ENCODE results near the gene KRTAP5-8. TPM values are rescaled to one million over a fixed set of nuclear protein-coding genes. Genes with fewer than 3 reads are reported as not detected.
"Not testable (repeated sequence)": the region's sequence is repeated elsewhere in the genome, so short reads cannot be mapped to it uniquely, and the experiment has no call there.

KRTAP5-8 gene
- polyA plus RNA-seq, 3 donors, result 0.37 to 0.75 (median 0.58) TPM

GRCh38 chr11:71542879-71543777, 5.3 kb downstream of the KRTAP5-8 start:
- DNase-seq (ENCODE audit: low read depth in 3 of 3, low spot score in 2 of 3), result no peak

DNA sequence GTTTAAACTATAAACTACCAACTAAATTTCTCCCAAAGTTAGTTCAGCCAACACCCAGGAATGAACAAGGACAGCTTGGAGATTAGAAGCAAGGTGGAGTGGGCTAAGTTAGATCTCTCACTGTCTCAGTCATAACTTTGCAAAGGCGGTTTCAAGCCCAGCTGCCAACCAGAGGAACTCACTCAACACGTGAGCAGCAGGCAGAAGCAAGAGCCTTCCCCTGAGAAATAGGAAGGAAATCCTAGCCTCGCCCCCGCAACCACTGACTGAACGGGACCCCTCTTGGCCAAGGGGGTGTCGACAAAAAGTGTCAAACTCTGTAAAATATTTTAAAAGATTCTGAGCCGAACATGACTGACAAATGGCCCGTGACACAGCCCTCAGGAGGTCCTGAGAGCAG, 6.0 kb downstream of the KRTAP5-8 start:
- no peak for DNase-seq (ENCODE audit: low read depth in 3 of 3, low spot score in 2 of 3)

- no peak for DNase-seq (ENCODE audit: low read depth in 3 of 3, low spot score in 2 of 3)
Measured at GRCh38 chr11:71544525-71545214, 6.8 kb downstream of the KRTAP5-8 start.

- no peak for DNase-seq (ENCODE audit: low read depth in 3 of 3, low spot score in 2 of 3)
Measured at GRCh38 chr11:71545405-71545966, 7.7 kb downstream of the KRTAP5-8 start.

DNA sequence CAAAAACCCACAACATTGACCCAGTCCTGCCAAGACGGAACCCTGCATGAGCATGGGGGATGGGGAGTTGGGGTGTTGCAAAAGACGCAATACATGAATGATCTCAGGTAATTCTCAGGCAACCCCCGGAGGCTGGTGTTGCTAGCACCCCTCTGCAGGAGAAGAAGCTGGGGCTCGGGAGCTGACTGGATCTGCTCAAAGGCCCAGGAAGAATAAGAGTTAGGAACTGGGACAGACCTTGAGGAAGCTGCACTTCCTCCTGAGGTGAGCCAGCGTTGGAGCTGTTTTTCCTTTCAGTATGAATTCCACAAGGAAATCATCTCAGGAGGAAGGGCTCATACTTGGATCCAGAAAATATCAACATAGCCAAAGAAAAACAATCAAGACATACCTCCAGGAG, 10.3 kb downstream of the KRTAP5-8 start, which contains the start of gene KRTAP5-9:
Gene KRTAP5-9, plus strand, starts transcription at position 301 of the 400 bp plus-strand sequence. CDS start 238 bp downstream, outside the sequence.
- DNase-seq (ENCODE audit: low read depth in 3 of 3, low spot score in 2 of 3), result no peak

DNA sequence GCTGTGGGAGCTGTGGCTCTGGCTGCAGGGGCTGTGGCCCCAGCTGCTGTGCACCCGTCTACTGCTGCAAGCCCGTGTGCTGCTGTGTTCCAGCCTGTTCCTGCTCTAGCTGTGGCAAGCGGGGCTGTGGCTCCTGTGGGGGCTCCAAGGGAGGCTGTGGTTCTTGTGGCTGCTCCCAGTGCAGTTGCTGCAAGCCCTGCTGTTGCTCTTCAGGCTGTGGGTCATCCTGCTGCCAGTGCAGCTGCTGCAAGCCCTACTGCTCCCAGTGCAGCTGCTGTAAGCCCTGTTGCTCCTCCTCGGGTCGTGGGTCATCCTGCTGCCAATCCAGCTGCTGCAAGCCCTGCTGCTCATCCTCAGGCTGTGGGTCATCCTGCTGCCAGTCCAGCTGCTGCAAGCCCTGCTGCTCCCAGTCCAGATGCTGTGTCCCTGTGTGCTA, 10.9 kb downstream of the KRTAP5-8 start:
- DNase-seq (ENCODE audit: low read depth in 3 of 3, low spot score in 2 of 3), result no peak

GRCh38 chr11:71551711-71552110, 13.9 kb downstream of the KRTAP5-8 start:
- DNase-seq (ENCODE audit: low read depth in 3 of 3, low spot score in 2 of 3), result no peak

- no peak for DNase-seq (ENCODE audit: low read depth in 3 of 3, low spot score in 2 of 3)
Measured at GRCh38 chr11:71554996-71555395, 17.2 kb downstream of the KRTAP5-8 start.

DNA sequence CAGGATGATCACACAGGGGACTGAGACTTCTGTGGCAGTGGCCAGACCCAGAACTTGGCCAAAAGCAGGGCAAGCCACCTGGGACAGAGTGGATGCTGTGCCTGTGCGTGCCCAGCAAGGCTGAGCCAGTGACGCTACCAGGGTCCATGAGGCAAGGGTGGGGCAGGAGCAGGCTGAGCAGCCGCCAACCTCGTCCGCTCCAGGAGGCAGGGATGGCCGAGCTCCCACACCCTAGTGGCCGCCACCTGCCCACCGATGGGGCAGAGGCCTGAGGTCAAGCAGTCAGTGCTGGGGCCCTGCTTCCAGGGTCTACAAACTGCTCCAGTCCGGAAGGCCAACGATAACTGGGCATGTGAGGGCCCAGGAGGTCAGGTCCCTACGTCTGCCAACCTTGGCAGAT, 17.7 kb downstream of the KRTAP5-8 start:
- DNase-seq (ENCODE audit: low read depth in 3 of 3, low spot score in 2 of 3), result no peak

DNA sequence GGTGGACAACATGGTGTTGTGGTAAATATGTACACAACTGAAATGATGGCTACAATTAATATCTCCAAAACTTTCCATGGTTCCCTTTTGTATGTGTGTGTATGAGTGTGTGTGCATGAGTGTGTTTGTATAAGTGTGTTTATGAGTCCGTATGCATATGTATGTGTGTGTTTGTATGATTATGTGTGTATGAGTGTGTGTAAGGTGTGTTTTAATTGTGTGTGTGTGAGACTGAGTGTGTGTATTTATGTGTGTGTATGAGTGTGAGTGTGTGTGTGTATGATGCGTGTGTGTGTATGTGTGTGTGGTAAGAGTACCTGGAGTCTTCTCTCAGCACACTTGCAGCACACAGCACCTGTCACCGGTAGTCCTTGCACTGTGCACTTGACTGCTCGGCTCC, 18.2 kb downstream of the KRTAP5-8 start:
- DNase-seq (ENCODE audit: low read depth in 3 of 3, low spot score in 2 of 3), result no peak

GRCh38 chr11:71557257-71557656, 19.4 kb downstream of the KRTAP5-8 start:
- no peak for DNase-seq (ENCODE audit: low read depth in 3 of 3, low spot score in 2 of 3)

DNA sequence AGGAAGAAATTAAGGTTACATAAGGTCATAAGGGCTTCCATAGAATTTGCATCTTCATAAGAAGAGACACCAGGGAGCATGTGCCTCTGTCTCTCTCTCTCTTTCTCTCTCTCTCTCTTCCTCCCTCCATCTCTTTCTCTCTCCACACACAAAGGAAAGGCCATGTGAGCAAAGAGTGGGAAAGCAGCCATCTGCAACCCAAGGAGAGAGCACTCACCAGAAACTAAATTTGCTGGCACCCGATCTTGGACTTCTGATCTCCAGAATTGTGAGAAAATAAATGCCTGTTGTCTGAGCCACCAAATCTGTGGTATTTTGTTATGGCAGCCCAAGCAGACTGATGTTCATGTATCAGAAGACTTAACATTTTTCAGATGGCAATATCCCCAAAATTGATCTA, 21.2 kb downstream of the KRTAP5-8 start:
- DNase-seq (ENCODE audit: low read depth in 3 of 3, low spot score in 2 of 3), result no peak

DNA sequence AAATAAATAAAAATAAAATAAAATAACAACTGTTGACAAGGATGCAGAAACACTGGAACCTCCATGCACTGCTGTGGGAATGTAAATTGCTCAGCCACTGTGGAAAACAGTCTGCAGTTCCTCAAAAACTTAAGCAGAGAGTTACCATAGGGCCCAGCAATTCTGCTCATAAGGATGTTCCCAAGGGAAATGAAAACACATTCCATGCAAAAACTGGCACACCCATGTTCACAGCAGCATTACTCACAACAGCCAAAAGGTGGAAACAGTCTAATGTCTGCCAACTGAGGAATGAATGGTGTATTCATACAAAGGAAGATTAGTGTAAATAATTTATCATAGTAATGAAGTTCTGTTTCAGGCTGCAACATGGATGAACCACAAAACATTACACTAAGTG, 24.3 kb downstream of the KRTAP5-8 start:
- no peak for DNase-seq (ENCODE audit: low read depth in 3 of 3, low spot score in 2 of 3)

- no peak for DNase-seq (ENCODE audit: low read depth in 3 of 3, low spot score in 2 of 3)
Measured at GRCh38 chr11:71563406-71563805, 25.6 kb downstream of the KRTAP5-8 start.

GRCh38 chr11:71564430-71564829, 26.6 kb downstream of the KRTAP5-8 start:
- no peak for DNase-seq (ENCODE audit: low read depth in 3 of 3, low spot score in 2 of 3)

GRCh38 chr11:71565263-71565662, 27.4 kb downstream of the KRTAP5-8 start, which contains the start of gene KRTAP5-10:
Gene KRTAP5-10, plus strand, starts transcription at chr11:71565563. Its CDS starts 25 bp downstream, at chr11:71565588.
- no peak for DNase-seq (ENCODE audit: low read depth in 3 of 3, low spot score in 2 of 3)

- no peak for DNase-seq (ENCODE audit: low read depth in 3 of 3, low spot score in 2 of 3)
Measured at GRCh38 chr11:71566081-71566620, 28.3 kb downstream of the KRTAP5-8 start.

- DNase-seq (ENCODE audit: low read depth in 3 of 3, low spot score in 2 of 3), result not testable (repeated sequence)
Measured at GRCh38 chr11:71566626-71567599, 29.1 kb downstream of the KRTAP5-8 start.

DNA sequence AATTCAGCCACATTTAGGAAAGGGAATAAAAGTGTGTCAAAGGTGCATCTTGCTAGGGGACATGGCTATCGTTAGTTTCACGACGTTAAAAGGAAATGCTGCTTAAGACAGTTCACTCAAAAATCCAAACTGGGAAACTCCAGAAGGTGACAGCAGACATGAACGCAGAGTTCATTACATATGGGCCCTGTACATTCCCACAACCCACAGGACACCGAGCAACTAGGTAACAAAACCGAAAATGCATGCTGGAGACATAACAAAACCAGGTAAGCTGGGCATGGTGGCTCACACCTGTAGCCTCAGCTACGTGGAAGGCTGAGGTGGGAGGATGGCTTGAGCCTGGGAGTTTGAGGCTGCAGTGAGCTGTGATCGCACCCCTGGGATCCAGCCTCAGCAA, 29.8 kb downstream of the KRTAP5-8 start:
- not testable (repeated sequence) for DNase-seq (ENCODE audit: low read depth in 3 of 3, low spot score in 2 of 3)
